GM12801 (cell line): ENCODE results near the gene EPB41L4B.

ENCODE experiments used
- CTCF ChIP-seq: IDR thresholded peaks from one replicate; pipeline ENCODE4 v1.5.1; 2011; ENCODE audit warnings: control low read depth; ENCODE audit not compliant: insufficient read length; ENCODE audit errors: extremely low read depth

EPB41L4B gene

GRCh38 chr9:109228093-109228642, 92.7 kb downstream of the EPB41L4B start:
- TF ChIP-seq CTCF: no peak

- no peak for TF ChIP-seq CTCF
These were observed 95.2 kb downstream of the EPB41L4B start for GRCh38 chr9:109225629-109226028.

GRCh38 chr9:109224751-109225150, 96.1 kb downstream of the EPB41L4B start:
- no peak for TF ChIP-seq CTCF

GRCh38 chr9:109214414-109214813, 106.4 kb downstream of the EPB41L4B start:
- TF ChIP-seq CTCF: no peak

GRCh38 chr9:109213285-109214121, 107.4 kb downstream of the EPB41L4B start:
- no peak for TF ChIP-seq CTCF

- TF ChIP-seq CTCF: no peak
These were observed 108.1 kb downstream of the EPB41L4B start for GRCh38 chr9:109212768-109213167.

GRCh38 chr9:109206670-109207069, 114.2 kb downstream of the EPB41L4B start:
- no peak for TF ChIP-seq CTCF
